HT-29 (cell line): ENCODE measurements around the gene TINCR. TPM values are rescaled to one million over a fixed set of nuclear protein-coding genes. Genes with fewer than 3 reads are reported as not detected.

ENCODE experiments used
- DNase-seq: peaks from one replicate; pipeline ENCODE4 v3.0.0-alpha.2; 2015; ENCODE audit warnings: low spot score
- total RNA-seq: library from RNA; depleted of rRNA; stranded (reverse); fragments of >200 nt; shearing (Covaris generic); gene quantifications from 2 replicates; pipeline ENCODE4 v1.2.3, GENCODE V29; 2014

Gene TINCR
- total RNA-seq, 1 experiment from 2014 or later: not detected

- no peak for DNase-seq
Measured at GRCh38 chr19:5590151-5590864, 22.6 kb upstream of the TINCR start.

DNA sequence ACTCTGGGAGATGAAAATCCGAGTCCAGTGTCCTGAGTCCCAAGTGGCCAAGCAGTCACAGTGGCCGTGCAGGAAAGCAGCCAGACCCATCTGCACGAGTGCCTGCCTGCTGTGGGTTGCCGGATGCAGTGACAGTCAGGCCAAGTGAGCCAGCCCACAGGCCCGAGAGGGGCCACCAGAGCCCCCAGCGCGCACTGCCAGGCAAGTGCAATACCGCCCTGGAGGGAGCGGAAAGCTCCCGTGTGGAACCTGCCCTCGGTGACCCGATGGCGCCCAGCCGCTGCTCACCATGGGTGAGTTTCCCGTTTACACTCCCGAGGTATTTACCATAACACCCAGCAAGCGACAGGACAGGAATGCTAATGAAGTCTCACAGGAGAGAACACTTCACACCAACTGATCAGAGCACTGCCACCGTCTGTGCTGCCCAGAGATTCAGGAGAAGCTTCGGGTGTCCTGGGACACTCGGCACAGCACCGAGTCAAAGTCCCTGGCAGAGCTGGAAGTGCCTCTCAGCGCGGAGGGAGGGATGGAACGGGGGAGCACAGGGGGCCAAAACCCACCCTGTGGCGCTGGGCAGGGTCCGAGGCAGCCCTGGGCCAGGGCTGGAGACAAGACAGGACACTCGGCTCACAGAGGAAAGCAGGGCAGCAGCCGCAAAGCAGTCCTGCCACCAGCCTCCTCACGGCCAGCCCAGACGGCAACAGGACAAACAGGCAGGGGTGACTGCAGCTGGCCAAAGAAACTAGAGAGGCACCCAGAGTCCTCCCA is 21.3 kb upstream of the TINCR start:
- DNase-seq: no peak

- DNase-seq: no peak
Measured at GRCh38 chr19:5588441-5588840, 20.7 kb upstream of the TINCR start.

DNA sequence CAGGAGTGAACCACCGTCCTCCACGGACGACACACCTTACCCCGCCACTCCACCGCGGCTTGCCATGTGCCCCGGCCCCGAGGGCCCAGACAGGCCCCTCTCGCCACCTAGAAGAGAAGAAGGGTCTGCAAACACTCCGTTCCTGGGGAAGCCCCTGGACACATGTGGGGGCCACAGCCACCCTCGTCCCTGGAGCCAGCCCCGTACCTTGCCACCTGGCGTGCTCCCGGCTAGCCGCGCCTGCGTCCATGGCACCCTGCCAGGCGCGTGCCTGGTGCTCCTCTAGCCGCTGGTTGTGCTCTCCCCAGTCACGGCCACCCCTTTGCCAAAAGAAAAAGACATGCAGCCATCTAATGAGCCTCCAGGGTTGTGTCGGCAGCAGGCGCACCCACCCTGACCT is 19.9 kb upstream of the TINCR start:
- no peak for DNase-seq

- DNase-seq: no peak
Measured at GRCh38 chr19:5587071-5587455, 19.3 kb upstream of the TINCR start.

DNA sequence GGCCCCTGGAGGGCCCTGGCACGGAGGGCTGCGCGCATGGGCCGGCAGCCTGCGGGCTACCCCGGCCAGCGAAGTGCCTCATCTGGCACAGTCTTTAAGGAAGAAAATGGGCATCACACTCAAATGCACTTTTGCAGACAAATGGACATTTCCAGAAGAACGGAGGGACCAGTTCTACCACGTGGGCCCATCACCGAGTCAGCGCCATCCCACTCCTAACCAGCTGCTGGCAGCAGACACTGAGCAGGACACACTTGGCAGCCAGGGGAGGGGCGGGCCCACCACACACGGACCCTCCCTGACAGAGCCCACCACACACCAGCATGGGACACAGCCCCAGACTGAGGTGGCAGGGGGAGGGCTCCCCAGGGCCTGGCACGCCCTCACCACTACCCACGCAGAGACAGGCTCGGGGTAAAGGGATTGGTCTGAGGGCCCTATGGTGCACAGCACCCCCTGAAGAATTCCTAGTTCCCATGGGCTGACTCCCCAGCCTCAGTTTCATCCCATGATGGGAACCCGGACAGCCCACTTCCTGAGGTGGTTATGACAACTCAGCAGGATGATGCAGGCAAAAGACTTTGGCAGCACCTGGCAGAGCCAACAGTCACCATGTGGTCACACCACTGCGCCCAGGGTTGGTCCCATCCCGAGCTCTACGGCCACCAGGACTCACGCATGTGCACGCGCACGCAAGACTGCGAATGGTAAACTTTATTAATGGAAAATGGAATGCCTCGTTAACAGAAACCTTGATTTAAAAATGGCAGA is 18.7 kb upstream of the TINCR start:
- DNase-seq: no peak

DNA sequence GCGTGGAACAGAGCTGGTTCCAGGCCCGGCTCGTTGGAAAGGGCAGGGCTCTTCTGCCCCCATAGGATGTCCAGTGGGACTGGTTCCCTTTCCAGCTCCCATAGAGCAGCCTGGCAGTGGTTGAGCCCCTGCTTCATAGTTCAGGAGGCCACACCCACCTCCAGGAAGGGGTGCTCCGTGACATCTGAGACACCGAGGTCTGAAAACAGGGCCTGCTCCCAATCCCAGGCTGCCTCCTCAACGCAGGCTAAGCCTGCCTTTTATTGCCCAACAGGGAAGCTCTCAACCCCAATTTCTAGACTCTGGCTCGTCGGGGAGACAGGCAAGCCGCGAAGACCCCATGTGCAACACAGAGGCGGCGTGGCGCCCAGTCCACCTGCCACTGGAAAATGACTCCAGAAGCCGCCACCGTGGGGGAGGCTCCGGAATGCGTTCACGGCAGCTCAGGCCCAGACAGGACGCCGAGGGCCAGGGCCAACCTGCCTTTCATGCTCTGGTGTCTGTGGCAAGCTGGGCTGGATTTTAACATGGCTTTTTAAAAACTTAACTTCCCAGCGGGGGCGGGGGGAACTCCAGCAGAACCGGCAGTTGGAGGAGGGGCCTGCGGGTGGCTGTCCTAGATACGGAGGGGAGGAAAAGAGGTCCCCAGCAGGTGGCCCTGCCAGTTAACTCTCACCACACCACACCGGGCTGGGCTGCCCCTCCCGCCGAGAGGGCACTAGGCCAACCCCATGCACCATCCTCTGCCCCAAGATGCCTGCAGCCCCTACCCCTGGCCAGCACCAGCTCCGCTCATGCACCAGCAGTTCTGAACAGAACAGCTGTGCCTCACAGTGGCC is 17.9 kb upstream of the TINCR start:
- no peak for DNase-seq

GRCh38 chr19:5580161-5580571 is 12.4 kb upstream of the TINCR start:
- DNase-seq: no peak

DNA sequence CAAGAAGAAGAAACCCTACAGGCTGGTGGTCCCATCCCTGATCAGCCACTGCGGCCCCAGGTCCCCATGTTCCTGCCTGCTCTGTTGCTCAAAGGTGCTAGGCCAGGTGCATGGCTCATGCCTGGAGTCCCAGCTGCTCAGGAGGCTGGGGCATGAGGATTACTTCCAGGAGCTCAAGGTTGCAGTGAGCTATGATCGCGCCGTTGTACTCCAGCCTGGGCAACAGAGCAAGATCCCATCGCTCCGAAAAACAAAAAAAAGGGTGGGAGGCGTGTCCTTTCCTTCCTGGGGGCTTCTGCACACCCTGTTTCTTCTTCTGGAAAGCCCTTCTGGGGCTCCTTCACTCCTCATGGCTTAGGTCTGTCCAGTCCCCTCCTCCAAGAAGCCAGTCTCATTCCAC is 11.9 kb upstream of the TINCR start:
- no peak for DNase-seq

DNA sequence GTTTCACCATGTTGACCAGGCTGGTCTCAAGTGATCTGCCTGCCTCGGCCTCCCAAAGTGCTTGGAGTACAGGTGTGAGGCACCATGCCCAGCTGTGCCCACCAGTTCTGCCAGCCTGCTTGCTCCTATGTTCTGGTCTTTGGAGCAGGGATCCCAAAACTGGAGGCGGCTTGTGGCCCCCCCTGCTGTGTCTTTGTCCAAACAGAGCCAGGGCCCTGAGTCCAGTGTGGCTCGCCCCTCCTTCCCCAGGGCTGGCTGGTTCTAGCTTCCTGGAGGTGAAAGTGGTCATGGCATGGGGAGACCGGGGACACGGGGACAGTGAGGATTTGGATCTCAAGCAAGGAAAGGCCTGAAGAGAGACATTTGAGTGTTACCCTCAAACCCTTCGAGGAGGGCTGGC is 11.5 kb upstream of the TINCR start:
- DNase-seq: no peak

GRCh38 chr19:5578097-5578846 is 10.5 kb upstream of the TINCR start:
- peak; percentile 48 for DNase-seq

- DNase-seq: no peak
Measured at GRCh38 chr19:5575590-5575989, 7.8 kb upstream of the TINCR start.

DNA sequence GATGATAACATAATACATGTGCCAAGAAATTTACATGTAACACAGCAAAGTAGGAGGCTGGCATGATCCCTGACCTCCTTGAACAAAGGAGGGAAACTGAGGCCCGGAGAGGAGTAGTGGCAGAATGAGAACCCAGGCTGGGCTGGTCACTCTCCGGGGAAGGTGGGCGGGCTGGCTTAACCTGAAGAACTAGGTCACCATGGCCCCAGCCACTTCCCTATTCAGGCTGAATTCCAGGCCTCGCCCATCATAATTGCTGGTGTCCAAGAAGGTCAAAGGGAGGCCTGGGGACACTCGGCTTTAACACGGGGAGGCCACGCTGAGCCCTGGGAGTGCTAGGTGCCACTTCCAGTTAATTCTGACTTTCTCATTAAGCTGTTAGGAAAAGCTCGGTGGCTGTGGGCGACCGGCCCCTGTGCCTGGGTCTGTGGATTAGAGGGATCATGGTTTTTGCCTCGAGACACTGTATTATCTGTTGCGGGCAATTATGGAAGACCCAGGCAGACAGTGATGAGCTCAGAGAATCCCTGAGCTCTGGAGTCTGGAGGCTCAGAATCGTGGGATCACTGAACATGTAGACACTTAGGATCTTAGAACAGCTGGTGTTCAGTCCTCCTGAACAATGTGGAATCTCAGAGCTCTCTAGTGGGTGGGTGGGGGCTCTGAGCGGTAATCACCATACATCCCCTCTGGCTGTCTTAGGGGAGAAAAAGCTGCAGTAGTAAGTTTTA is 5.0 kb upstream of the TINCR start:
- peak; percentile 20 for DNase-seq

- no peak for DNase-seq
Measured at GRCh38 chr19:5571777-5572176, 4.0 kb upstream of the TINCR start.

GRCh38 chr19:5567970-5568407 is 236 bp upstream of the TINCR start:
- no peak for DNase-seq

- DNase-seq: no peak
Measured at GRCh38 chr19:5564930-5565329, 2.8 kb downstream of the TINCR start.

DNA sequence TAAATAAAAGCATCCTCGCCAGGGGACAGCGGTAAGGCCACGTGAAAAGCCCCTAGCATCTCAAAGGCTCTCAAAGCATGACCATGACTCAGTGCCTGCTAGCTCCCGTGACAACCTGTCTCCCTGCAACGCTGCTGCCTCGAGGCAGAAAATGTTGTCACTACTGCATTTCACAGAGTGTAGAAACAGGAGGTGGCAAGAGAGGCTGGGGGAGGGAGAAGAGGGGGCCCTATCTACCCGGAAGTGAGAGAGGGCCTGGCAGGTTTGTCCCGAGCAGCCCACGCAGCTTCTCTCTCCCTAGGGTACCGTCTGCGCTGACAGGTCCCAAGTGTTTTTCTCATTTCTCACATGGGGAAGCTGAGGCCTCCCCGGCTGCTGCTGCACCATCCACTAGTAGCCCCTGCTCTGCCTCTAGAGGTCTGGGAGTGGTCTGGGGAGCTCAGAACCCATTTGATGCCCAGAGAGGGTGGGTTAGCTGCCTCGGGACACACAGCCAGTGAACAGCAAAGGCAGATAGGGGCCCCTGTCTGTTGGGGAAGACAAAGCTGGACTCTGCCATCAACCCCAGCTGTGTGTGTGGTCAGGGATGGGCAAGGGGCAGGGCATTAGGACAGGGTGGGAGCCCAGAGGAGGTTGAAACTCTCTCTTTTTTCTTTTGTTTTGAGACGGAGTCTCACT is 3.7 kb downstream of the TINCR start:
- DNase-seq: no peak

DNA sequence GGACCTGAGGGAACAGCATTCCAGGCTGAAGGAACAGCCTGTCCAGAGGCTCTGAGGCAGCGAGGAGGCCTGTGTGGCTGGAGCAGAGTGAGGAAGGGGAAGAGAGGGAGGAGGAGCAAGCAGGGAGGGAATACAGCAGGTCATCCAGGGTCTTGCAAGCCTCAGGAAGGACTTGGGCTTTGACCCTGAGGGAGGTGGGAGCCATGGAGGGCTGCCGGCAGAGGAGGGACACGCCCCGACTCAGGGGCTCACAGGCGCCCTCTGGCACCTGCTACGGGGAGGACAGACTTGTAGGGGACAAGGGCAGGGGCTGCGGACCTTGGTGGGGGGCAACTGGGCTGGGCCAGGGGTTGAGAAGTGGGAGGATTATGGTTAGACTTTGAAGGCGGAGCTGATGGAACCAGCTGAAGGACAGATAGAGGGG is 4.7 kb downstream of the TINCR start:
- DNase-seq: no peak

DNA sequence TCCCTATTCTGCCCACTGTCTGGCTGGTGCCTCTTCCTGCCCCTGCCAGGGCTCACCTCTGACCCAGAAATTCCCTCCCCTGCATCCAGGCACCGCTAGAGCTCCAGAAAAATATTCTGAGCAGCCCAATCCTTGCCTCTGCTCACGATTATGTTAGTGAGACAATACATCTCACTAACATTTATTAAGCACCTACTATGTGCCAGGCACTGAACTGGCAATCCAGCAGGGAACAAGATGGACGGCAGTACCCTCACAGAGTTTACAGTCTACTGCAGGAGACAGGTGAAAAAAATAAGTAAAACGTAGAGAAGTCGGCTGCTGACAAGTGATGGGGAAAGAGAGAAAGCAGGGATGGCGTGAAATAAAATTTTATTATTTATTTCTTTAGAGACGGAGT is 5.5 kb downstream of the TINCR start:
- no peak for DNase-seq
